Prostate gland (tissue), 2 donors: ENCODE measurements around the gene PLEKHH3. TPM values are rescaled to one million over a fixed set of nuclear protein-coding genes. Genes with fewer than 3 reads are reported as not detected.
A peak's percentile ranks its signal among the peaks of the same experiment; 100 is the strongest.
"Not testable (repeated sequence)": the region's sequence is repeated elsewhere in the genome, so short reads cannot be mapped to it uniquely, and the experiment has no call there.

ENCODE experiments used
- DNase-seq: peaks from one replicate; pipeline ENCODE4 v3.0.0-alpha.2; 2019; ENCODE audit warnings: low spot score
- H3K27ac ChIP-seq, 2 donors: fragments of 200-600 bp; sonication (generic); 2 replicates each; pipeline ENCODE4 v1.5.1; 2017 to 2019
- H3K27me3 ChIP-seq: fragments of 200-600 bp; sonication (generic); replicated peaks from 2 replicates; pipeline ENCODE4 v1.5.1; 2019; ENCODE audit not compliant: insufficient read depth
- H3K36me3 ChIP-seq, 2 donors: fragments of 200-600 bp; sonication (generic); 1 replicate in 1 of 2; 2 replicates in 1 of 2; pipeline versions ENCODE4 v1.5.1 to v1.8.1; 2017 to 2019
- H3K4me1 ChIP-seq: fragments of 200-600 bp; sonication (generic); replicated peaks from 2 replicates; pipeline ENCODE4 v1.5.1; 2019
- H3K4me3 ChIP-seq, 2 donors: fragments of 200-600 bp; sonication (generic); 2 replicates each; pipeline ENCODE4 v1.5.1; 2017 to 2019
- H3K9me3 ChIP-seq: fragments of 200-600 bp; sonication (generic); 2 replicates; pipeline ENCODE4 v1.5.1; 2017
- CTCF ChIP-seq, 4 experiments: fragments of 200-600 bp in 2 of 4; fragments of 450-650 bp in 2 of 4; sonication (generic) in 2 of 4; IDR thresholded peaks; 1 replicate in 3 of 4; 2 replicates in 1 of 4; pipeline ENCODE4 v1.5.1; 2016 to 2019; ENCODE audit warnings: antibody characterized with exemption in 4 of 4, mild to moderate bottlenecking in 2 of 4, moderate library complexity in 2 of 4
- POLR2A ChIP-seq: fragments of 450-650 bp; IDR thresholded peaks from one replicate; pipeline ENCODE4 v1.6.1; 2016; ENCODE audit warnings: antibody characterized with exemption, mild to moderate bottlenecking
- POLR2AphosphoS5 ChIP-seq: sonication (generic); formaldehyde crosslinking; IDR thresholded peaks from one replicate; pipeline ENCODE4 v1.6.1; 2017; ENCODE audit warnings: antibody characterized with exemption
- WGBS: methylation state at CpG from one replicate; pipeline ENCODE4 v1.1.5; 2018; 5-methylcytosine and 5-hydroxymethylcytosine counted together
- intact Hi-C: fragments of 100-400 bp; cut with DNase I; formaldehyde crosslinking; loops from one replicate; pipeline ENCODE4 v1.14.2; 2022
- microRNA-seq: library from miRNA; unstranded; fragments of <30 nt; microRNA quantifications from one replicate; pipeline ENCODE4, GENCODE V29; 2016
- small RNA-seq, 2 donors: library from RNA; depleted of rRNA; stranded (forward); fragments of <200 nt; gene quantifications; one replicate each; pipeline ENCODE3, GENCODE V24; 2016
- total RNA-seq, 2 donors: library from RNA; depleted of rRNA; stranded (reverse); fragments of >200 nt; gene quantifications; one replicate each; pipeline ENCODE4 v1.1.0, GENCODE V29; 2016

The PLEKHH3 gene
- total RNA-seq, 2 donors from 2014 or later: 87.4 to 102 TPM

GRCh38 chr17:42623271-42623670 lies 53.5 kb downstream of the PLEKHH3 start:
- Histone ChIP-seq H3K27me3 (no peaks in the 10 kb centered on the region), H3K36me3 (no peaks in the 10 kb centered on the region), H3K4me3 (no peak overlapping the region), H3K9me3 (no peaks in the 10 kb centered on the region), H3K4me1 (peaks cover 3% of the 10 kb centered on the region), H3K27ac (no peak overlapping the region)
- no peak for TF ChIP-seq POLR2A
- TF ChIP-seq POLR2AphosphoS5: no peak
- TF ChIP-seq CTCF (IDR thresholded peaks at IDR 0.05): no peak
- WGBS: 94% methylated on average over 2 of the region's 2 CpGs
- no peak for DNase-seq
- intact Hi-C loops: no loop called here

GRCh38 chr17:42621987-42622386 lies 54.8 kb downstream of the PLEKHH3 start:
- DNase-seq, H3K4me3 ChIP-seq, H3K9me3 ChIP-seq, H3K27ac ChIP-seq, H3K4me1 ChIP-seq, H3K36me3 ChIP-seq, intact Hi-C loops, H3K27me3 ChIP-seq: not testable (repeated sequence)
- 93% methylated on average over 3 of the region's 3 CpGs for WGBS

- Histone ChIP-seq H3K27ac (peak overlapping the region; percentile 26 to 37), H3K9me3 (no peaks in the 10 kb centered on the region), H3K36me3 (no peaks in the 10 kb centered on the region), H3K27me3 (no peaks in the 10 kb centered on the region), H3K4me1 (peaks cover 3% of the 10 kb centered on the region), H3K4me3 (no peak overlapping the region)
- TF ChIP-seq POLR2A (no peak), CTCF (IDR thresholded peaks at IDR 0.05) (peak in 2 of 4 experiments; percentile 47 to 61), POLR2AphosphoS5 (peak; percentile 64)
- peak; percentile 63 for DNase-seq
- WGBS: 41% methylated on average over 9 of the region's 9 CpGs
- intact Hi-C loops: no loop called here
Observed at GRCh38 chr17:42618442-42619150, 58.2 kb downstream of the PLEKHH3 start.

GRCh38 chr17:42617956-42618431 lies 58.8 kb downstream of the PLEKHH3 start:
- Histone ChIP-seq H3K27ac (peak overlapping the region; percentile 26 to 37), H3K4me1 (peaks cover 3% of the 10 kb centered on the region), H3K27me3 (no peaks in the 10 kb centered on the region), H3K4me3 (no peak overlapping the region), H3K36me3 (no peaks in the 10 kb centered on the region), H3K9me3 (no peaks in the 10 kb centered on the region)
- no peak for DNase-seq
- intact Hi-C loops: no loop called here
- 22% methylated on average over 4 of the region's 4 CpGs for WGBS
- TF ChIP-seq POLR2A: no peak

Small RNAs within 50 kb of the gene (microRNA-seq; reads per million reads assigned to microRNA genes)
- gene MIR6780A: 0.42 reads per million

Small RNAs within 50 kb of the gene (small RNA-seq; reads per million reads assigned to genes)
- 0 to 0.28 reads per million in 2 donors for gene MIR6780A

Other genes starting within 250 kb of the PLEKHH3 start
- 10 to 100 TPM; 78.0 to 80.3 TPM for gene ATP6V0A1, start 218.1 kb downstream of the PLEKHH3 start, total RNA-seq
- gene NAGLU, start 140.8 kb downstream of the PLEKHH3 start, total RNA-seq: 100 to 1,000 TPM in 1 of 2 donors, 10 to 100 TPM in 1; 81.5 to 123 TPM
- gene HSD17B1, start 124.1 kb downstream of the PLEKHH3 start, total RNA-seq: 10 to 100 TPM in 1 of 2 donors, 1 to 10 TPM in 1; 4.1 to 16.2 TPM
- 10 to 100 TPM; 52.6 to 80.5 TPM for gene COASY, start 114.8 kb downstream of the PLEKHH3 start, total RNA-seq
- 10 to 100 TPM; 28.1 to 52.3 TPM for gene MLX, start 109.9 kb downstream of the PLEKHH3 start, total RNA-seq
- 10 to 100 TPM in 1 of 2 donors, 1 to 10 TPM in 1; 2.9 to 11.2 TPM for gene PSMC3IP, start 99.3 kb downstream of the PLEKHH3 start, total RNA-seq
- 100 to 1,000 TPM in 1 of 2 donors, 10 to 100 TPM in 1; 92.8 to 126 TPM for gene RETREG3, start 67.6 kb downstream of the PLEKHH3 start, total RNA-seq
- 10 to 100 TPM; 38.7 to 78.4 TPM for gene TUBG1, start 67.3 kb downstream of the PLEKHH3 start, total RNA-seq
- gene TUBG2, start 17.7 kb downstream of the PLEKHH3 start, total RNA-seq: 10 to 100 TPM; 36.8 to 57.7 TPM
- gene CCR10, start 4.8 kb upstream of the PLEKHH3 start, total RNA-seq: 1 to 10 TPM; 1.2 to 10.0 TPM
- gene CNTNAP1, start 5.5 kb upstream of the PLEKHH3 start, total RNA-seq: 1 to 10 TPM; 1.9 to 9.9 TPM
- 10 to 100 TPM; 28.5 to 61.2 TPM for gene EZH1, start 68.0 kb upstream of the PLEKHH3 start, total RNA-seq
- gene RAMP2, start 84.2 kb upstream of the PLEKHH3 start, total RNA-seq: 10 to 100 TPM; 16.3 TPM
- gene VPS25, start 96.5 kb upstream of the PLEKHH3 start, total RNA-seq: 10 to 100 TPM; 57.4 to 91.8 TPM
- gene WNK4, start 103.6 kb upstream of the PLEKHH3 start, total RNA-seq: 10 to 100 TPM; 24.7 to 28.9 TPM
- 100 to 1,000 TPM in 1 of 2 donors, 10 to 100 TPM in 1; 70.4 to 167 TPM for gene COA3, start 121.7 kb upstream of the PLEKHH3 start, total RNA-seq
- gene CNTD1, start 121.9 kb upstream of the PLEKHH3 start, total RNA-seq: 1 to 10 TPM; 1.4 to 7.7 TPM
- gene BECN1, start 147.3 kb upstream of the PLEKHH3 start, total RNA-seq: 100 to 1,000 TPM in 1 of 2 donors, 10 to 100 TPM in 1; 93.9 to 139 TPM
- gene PSME3, start 156.4 kb upstream of the PLEKHH3 start, total RNA-seq: 10 to 100 TPM; 68.5 to 71.1 TPM
- gene AOC2, start 167.6 kb upstream of the PLEKHH3 start, total RNA-seq: 1 to 10 TPM in 1 of 2 donors, under 1 TPM in 1; 0.27 to 4.9 TPM
- 10 to 100 TPM; 20.7 to 57.7 TPM for gene AOC3, start 174.2 kb upstream of the PLEKHH3 start, total RNA-seq
- not detected for gene G6PC1, start 223.8 kb upstream of the PLEKHH3 start, total RNA-seq